Fibroblast of villous mesenchyme (primary cell): ENCODE results near the gene AZI2. TPM values are rescaled to one million over a fixed set of nuclear protein-coding genes. Genes with fewer than 3 reads are reported as not detected.

ENCODE experiments used
- DNase-seq: peaks from one replicate; pipeline ENCODE4 v3.0.0-alpha.2; 2010; ENCODE audit warnings: low read depth
- H3K4me3 ChIP-seq: 2 replicates; pipeline ENCODE4 v1.5.1; 2011; ENCODE audit warnings: low read depth, mild to moderate bottlenecking, low read length
- CTCF ChIP-seq: IDR thresholded peaks from 2 replicates; pipeline ENCODE4 v1.5.1; 2012; ENCODE audit warnings: low read depth, mild to moderate bottlenecking, low read length; ENCODE audit not compliant: insufficient read depth
- total RNA-seq: library from RNA; depleted of rRNA; stranded (reverse); fragments of >200 nt; gene quantifications from 2 replicates; pipeline ENCODE4 v1.2.3, GENCODE V29; 2012

The AZI2 gene
- total RNA-seq, 1 donor, result 102 TPM

GRCh38 chr3:28294667-28295413 is 53.8 kb downstream of the AZI2 start:
- no peak for DNase-seq
- H3K4me3 ChIP-seq, result no peak overlapping the region
- no peak for TF ChIP-seq CTCF

- DNase-seq, result no peak
- TF ChIP-seq CTCF, result no peak
Observed at GRCh38 chr3:28292622-28293021, 56.0 kb downstream of the AZI2 start.

GRCh38 chr3:28291577-28291976 is 57.0 kb downstream of the AZI2 start:
- no peak overlapping the region for H3K4me3 ChIP-seq
- DNase-seq, result no peak
- no peak for TF ChIP-seq CTCF

More at GRCh38 chr3:28292622-28293021, 56.0 kb downstream of the AZI2 start:
- H3K4me3 ChIP-seq, result no peak overlapping the region

GRCh38 chr3:28290863-28291300 is 57.7 kb downstream of the AZI2 start:
- DNase-seq, result no peak
- TF ChIP-seq CTCF, result no peak
- H3K4me3 ChIP-seq, result no peak overlapping the region

- no peak overlapping the region for H3K4me3 ChIP-seq
- no peak for TF ChIP-seq CTCF
- DNase-seq, result no peak
Observed at GRCh38 chr3:28287046-28287445, 61.6 kb downstream of the AZI2 start.

GRCh38 chr3:28286595-28286994 is 62.0 kb downstream of the AZI2 start:
- TF ChIP-seq CTCF, result peak; percentile 54
- no peak overlapping the region for H3K4me3 ChIP-seq
- peak; percentile 52 for DNase-seq

GRCh38 chr3:28280781-28281180 is 67.8 kb downstream of the AZI2 start:
- no peak for TF ChIP-seq CTCF
- no peak for DNase-seq
- H3K4me3 ChIP-seq, result no peak overlapping the region
